GM23248 (cell line): Measurements from ENCODE around the gene PRKCE. TPM values are rescaled to one million over a fixed set of nuclear protein-coding genes. Genes with fewer than 3 reads are reported as not detected.

ENCODE experiments used
- DNase-seq: peaks from one replicate; pipeline ENCODE4 v3.0.0-alpha.2; 2015
- H2AFZ ChIP-seq: fragments of 200-600 bp; sonication (generic); 2 replicates; pipeline ENCODE4 v1.6.1; 2016; ENCODE audit warnings: antibody characterized with exemption
- H3F3A ChIP-seq: fragments of 200-600 bp; sonication (generic); 2 replicates; pipeline ENCODE4 v1.6.1; 2016; ENCODE audit warnings: mild to moderate bottlenecking, antibody characterized with exemption, mixed run types; ENCODE audit not compliant: insufficient read depth
- H3K27ac ChIP-seq: fragments of 200-600 bp; sonication (generic); 2 replicates; pipeline ENCODE4 v1.5.1; 2016; ENCODE audit warnings: mild to moderate bottlenecking
- H3K27me3 ChIP-seq: fragments of 200-600 bp; sonication (generic); replicated peaks from 2 replicates; pipeline ENCODE4 v1.6.1; 2016; ENCODE audit warnings: mild to moderate bottlenecking; ENCODE audit not compliant: insufficient read depth
- H3K36me3 ChIP-seq: fragments of 200-600 bp; sonication (generic); 2 replicates; pipeline ENCODE4 v1.6.1; 2016; ENCODE audit warnings: low read depth, mild to moderate bottlenecking
- H3K4me1 ChIP-seq: fragments of 200-600 bp; sonication (generic); 2 replicates; pipeline ENCODE4 v1.6.1; 2016; ENCODE audit warnings: mild to moderate bottlenecking; ENCODE audit not compliant: insufficient read depth
- H3K4me2 ChIP-seq: fragments of 200-600 bp; sonication (generic); one replicate; pipeline ENCODE4 v1.6.1; 2016; ENCODE audit warnings: mild to moderate bottlenecking; ENCODE audit not compliant: unreplicated experiment
- H3K4me3 ChIP-seq: fragments of 200-600 bp; sonication (generic); 2 replicates; pipeline ENCODE4 v1.5.1; 2016; ENCODE audit warnings: mild to moderate bottlenecking
- H3K79me2 ChIP-seq: fragments of 200-600 bp; sonication (generic); 2 replicates; pipeline ENCODE4 v1.6.1; 2016; ENCODE audit warnings: mild to moderate bottlenecking; ENCODE audit not compliant: insufficient read depth
- H3K9ac ChIP-seq: fragments of 200-600 bp; sonication (generic); 2 replicates; pipeline ENCODE4 v1.6.1; 2016; ENCODE audit warnings: mild to moderate bottlenecking
- H3K9me2 ChIP-seq: fragments of 200-600 bp; sonication (generic); 2 replicates; pipeline ENCODE4 v1.6.1; 2016; ENCODE audit warnings: mixed run types, mild to moderate bottlenecking, moderate library complexity; ENCODE audit not compliant: insufficient read depth
- H3K9me3 ChIP-seq: fragments of 200-600 bp; sonication (generic); one replicate; pipeline ENCODE4 v1.6.1; 2017; ENCODE audit warnings: low read depth
- H4K20me1 ChIP-seq: fragments of 200-600 bp; sonication (generic); 2 replicates; pipeline ENCODE4 v1.6.0; 2016; ENCODE audit not compliant: insufficient read depth
- EZH2 ChIP-seq: fragments of 200-600 bp; sonication (generic); IDR thresholded peaks from 2 replicates; pipeline ENCODE4 v1.6.1; 2018; ENCODE audit warnings: antibody characterized with exemption, mild to moderate bottlenecking; ENCODE audit not compliant: insufficient read depth, poor library complexity, severe bottlenecking
- EZH2phosphoT487 ChIP-seq: fragments of 200-600 bp; sonication (generic); IDR thresholded peaks from 2 replicates; pipeline ENCODE4 v1.6.1; 2018; ENCODE audit warnings: antibody characterized with exemption, moderate library complexity, mild to moderate bottlenecking, low read depth; ENCODE audit not compliant: insufficient read depth
- WGBS, 2 experiments: methylation state at CpG; one replicate each; pipeline ENCODE4 v1.1.6; 2015 to 2017; ENCODE audit warnings: low lambda C conversion rate in 2 of 2, low coverage in 1 of 2; ENCODE audit errors: missing lambda C conversion rate in 2 of 2; 5-methylcytosine and 5-hydroxymethylcytosine counted together
- in situ Hi-C: fragments of 300-500 bp; cut with MboI; formaldehyde crosslinking; loops from 2 replicates; pipeline ENCODE4 v1.15.0; 2020
- polyA plus RNA-seq: library from polyadenylated mRNA; unstranded; fragments of >200 nt; fragmentation: Nextera tagmentation; extraction: Ambion mirVana; gene quantifications from 2 replicates; pipeline ENCODE4 v1.2.1, GENCODE V29; 2016
- total RNA-seq: library from RNA; depleted of rRNA; stranded (reverse); fragments of >200 nt; shearing (Covaris generic); gene quantifications from 2 replicates; pipeline ENCODE4 v1.2.3, GENCODE V29; 2014

PRKCE gene
- total and polyA plus RNA-seq, 2 experiments from 2014 or later: 5.9 to 7.0 TPM

DNA sequence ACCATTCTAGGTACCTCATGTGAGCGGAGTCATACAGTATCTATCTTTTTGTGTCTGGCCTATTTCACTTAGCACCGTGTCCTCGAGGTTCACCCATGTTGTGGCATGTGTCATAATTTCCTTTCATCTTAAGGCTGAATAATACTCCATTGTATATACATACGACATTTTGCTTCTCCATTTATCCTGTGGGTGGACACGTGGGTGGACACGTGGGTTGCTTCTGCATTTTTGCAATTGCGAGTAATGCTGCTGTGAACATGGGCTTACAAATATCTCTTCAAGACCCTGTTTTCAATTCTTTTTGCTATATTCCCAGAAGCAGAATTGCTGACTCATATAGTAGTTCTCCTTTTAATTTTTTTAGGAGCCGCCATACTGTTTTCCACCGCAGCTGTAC is 402.1 kb downstream of the PRKCE start:
- no peak overlapping the region for H3K4me3 ChIP-seq
- no peak overlapping the region for H2AFZ ChIP-seq
- no peaks in the 10 kb centered on the region for H4K20me1 ChIP-seq
- TF ChIP-seq EZH2: no peak
- no peak for TF ChIP-seq EZH2phosphoT487
- in situ Hi-C loops: no loop called here
- H3F3A ChIP-seq: no peaks in the 10 kb centered on the region
- no peak overlapping the region for H3K4me2 ChIP-seq
- H3K9ac ChIP-seq: no peak overlapping the region
- H3K27me3 ChIP-seq: no peaks in the 10 kb centered on the region
- H3K79me2 ChIP-seq: no peaks in the 10 kb centered on the region
- H3K9me2 ChIP-seq: no peaks in the 10 kb centered on the region
- WGBS, 2 experiments: 91 to 95% methylated on average over 9 of the region's 9 CpGs
- no peak overlapping the region for H3K27ac ChIP-seq
- H3K4me1 ChIP-seq: no peaks in the 10 kb centered on the region
- no peak for DNase-seq
- no peaks in the 10 kb centered on the region for H3K36me3 ChIP-seq
- H3K9me3 ChIP-seq: no peaks in the 10 kb centered on the region

DNA sequence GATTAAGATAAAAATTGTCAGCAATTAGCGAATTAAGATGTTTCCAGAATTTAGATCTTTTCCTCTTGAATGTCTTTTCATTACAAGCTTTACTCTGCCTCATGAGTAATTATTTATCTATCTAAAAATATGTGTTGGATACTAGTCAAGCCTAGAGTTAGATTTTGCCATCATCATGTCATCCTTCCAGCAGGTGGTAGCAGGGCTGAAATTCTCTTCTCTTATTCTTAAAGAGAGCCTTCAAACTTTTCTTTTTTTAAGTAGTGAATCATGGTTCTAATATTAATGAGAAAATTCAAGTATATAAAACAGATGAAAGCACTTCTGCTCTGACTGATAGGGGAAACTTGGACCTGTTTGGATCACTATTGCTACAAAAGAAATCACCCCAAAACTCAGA is 405.1 kb downstream of the PRKCE start:
- no peaks in the 10 kb centered on the region for H3F3A ChIP-seq
- no peaks in the 10 kb centered on the region for H4K20me1 ChIP-seq
- H3K9me3 ChIP-seq: no peaks in the 10 kb centered on the region
- WGBS, 2 experiments: 95 to 96% methylated on average over 1 of the region's 1 CpG
- H3K27me3 ChIP-seq: no peaks in the 10 kb centered on the region
- H3K36me3 ChIP-seq: no peaks in the 10 kb centered on the region
- H3K4me1 ChIP-seq: no peaks in the 10 kb centered on the region
- H3K4me3 ChIP-seq: no peak overlapping the region
- no peak overlapping the region for H2AFZ ChIP-seq
- peak; percentile 29 for DNase-seq
- no peaks in the 10 kb centered on the region for H3K79me2 ChIP-seq
- in situ Hi-C loops: no loop called here
- H3K4me2 ChIP-seq: no peak overlapping the region
- H3K9me2 ChIP-seq: no peaks in the 10 kb centered on the region
- no peak overlapping the region for H3K27ac ChIP-seq
- H3K9ac ChIP-seq: no peak overlapping the region
- TF ChIP-seq EZH2phosphoT487: no peak
- no peak for TF ChIP-seq EZH2

DNA sequence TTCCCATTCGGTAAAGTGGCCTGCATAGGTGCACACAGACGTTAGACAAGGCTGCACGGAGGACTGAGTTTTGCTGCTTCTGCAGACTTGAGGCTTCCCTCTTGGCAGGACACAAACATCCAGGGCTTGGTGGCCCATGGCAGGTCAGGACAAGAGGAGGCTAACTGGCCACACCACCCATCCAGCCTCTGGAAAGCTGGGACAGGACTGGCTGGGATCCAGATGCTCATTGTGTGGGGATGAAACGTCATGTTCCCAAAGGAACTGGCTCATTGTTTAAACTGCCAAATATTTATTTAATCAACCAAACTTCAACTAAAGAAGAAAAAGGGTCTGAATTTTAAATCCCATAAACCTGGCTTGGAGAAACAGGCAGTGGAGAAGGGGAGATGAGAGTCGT is 406.7 kb downstream of the PRKCE start:
- WGBS, 2 experiments: 65 to 68% methylated on average over 5 of the region's 5 CpGs
- peaks cover 2% of the 10 kb centered on the region for H3K4me1 ChIP-seq
- no peak for DNase-seq
- H3F3A ChIP-seq: no peaks in the 10 kb centered on the region
- no peak overlapping the region for H3K4me3 ChIP-seq
- no peak overlapping the region for H3K27ac ChIP-seq
- H3K9me3 ChIP-seq: no peaks in the 10 kb centered on the region
- no peaks in the 10 kb centered on the region for H3K79me2 ChIP-seq
- no peaks in the 10 kb centered on the region for H3K36me3 ChIP-seq
- no peaks in the 10 kb centered on the region for H4K20me1 ChIP-seq
- no peaks in the 10 kb centered on the region for H3K27me3 ChIP-seq
- no peak overlapping the region for H2AFZ ChIP-seq
- H3K9me2 ChIP-seq: no peaks in the 10 kb centered on the region
- no peak overlapping the region for H3K9ac ChIP-seq
- TF ChIP-seq EZH2: no peak
- TF ChIP-seq EZH2phosphoT487: no peak
- in situ Hi-C loops: no loop called here
- H3K4me2 ChIP-seq: no peak overlapping the region

DNA sequence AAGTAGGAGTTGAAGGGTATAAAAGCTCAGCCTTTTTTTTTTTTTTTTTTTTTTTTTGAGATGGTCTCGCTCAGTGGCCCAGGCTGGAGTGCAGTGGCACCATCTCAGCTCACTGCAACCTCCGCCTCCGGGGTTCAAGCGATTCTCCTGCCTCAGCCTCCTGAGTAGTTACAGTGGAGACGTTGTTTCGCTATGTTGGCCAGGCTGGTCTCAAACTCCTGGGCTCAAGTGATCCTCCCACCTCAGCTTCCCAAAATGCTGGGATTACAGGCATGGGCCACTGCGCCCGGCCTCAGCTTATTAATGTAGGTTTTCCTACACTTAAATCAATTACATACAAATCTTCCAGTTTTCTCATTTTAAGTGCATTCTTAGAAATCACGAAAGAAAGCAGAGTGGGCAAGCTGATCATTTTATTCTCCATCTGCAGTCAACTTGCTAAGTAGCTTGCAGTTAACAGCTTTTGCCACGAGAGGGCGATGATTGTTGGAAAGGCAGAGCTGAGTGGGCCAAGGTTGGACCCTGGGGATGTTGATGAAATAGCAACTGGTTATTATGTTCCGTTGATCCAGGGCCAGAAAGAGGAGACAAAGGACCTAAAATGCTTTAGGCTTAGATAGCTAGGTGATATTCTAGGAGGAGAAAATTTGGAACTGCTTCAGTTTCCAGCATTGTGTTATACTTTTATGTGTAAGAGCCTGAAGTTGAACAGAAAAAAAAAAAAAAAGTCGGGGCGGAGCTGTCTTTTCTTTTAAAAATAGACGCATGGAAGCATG is 411.4 kb downstream of the PRKCE start:
- Histone ChIP-seq H3K27me3 (no peaks in the 10 kb centered on the region), H3K27ac (no peak overlapping the region), H3K79me2 (no peaks in the 10 kb centered on the region), H3K9me3 (no peaks in the 10 kb centered on the region), H3K4me1 (peaks cover 30% of the 10 kb centered on the region), H2AFZ (0 out of 2 replicates have a peak overlapping the region, but pooled peaks have one; percentile 11), H4K20me1 (no peaks in the 10 kb centered on the region), H3F3A (peaks cover 7% of the 10 kb centered on the region), H3K4me3 (no peak overlapping the region), H3K9me2 (no peaks in the 10 kb centered on the region), H3K36me3 (no peaks in the 10 kb centered on the region), H3K4me2 (peak overlapping the region; percentile 15), H3K9ac (no peak overlapping the region)
- no peak for TF ChIP-seq EZH2
- peak; percentile 90 for DNase-seq
- in situ Hi-C loops: no loop called here
- 39 to 41% methylated on average over 14 to 15 of the region's 15 CpGs for WGBS, 2 experiments

DNA sequence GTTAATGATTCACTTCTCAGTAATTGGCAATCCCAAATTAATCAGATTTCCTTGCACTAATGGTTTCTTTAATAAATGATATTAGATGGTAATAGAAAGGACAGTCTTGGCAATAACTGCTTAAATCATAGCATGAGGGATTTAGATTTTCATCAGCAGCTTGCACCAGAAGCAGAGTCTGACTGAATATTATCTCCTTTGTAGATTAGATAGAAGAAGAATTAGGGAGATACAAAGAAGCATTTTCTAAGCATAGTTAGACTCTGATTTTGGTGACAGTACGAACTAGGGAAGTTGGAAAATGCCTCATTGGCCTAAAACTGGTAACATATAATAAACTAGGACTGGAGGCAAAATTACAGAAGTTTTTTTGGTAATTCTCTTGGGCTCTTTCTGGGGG is 412.9 kb downstream of the PRKCE start:
- Histone ChIP-seq H3K36me3 (no peaks in the 10 kb centered on the region), H3K27me3 (no peaks in the 10 kb centered on the region), H3K9ac (no peak overlapping the region), H3K4me1 (peaks cover 44% of the 10 kb centered on the region), H3F3A (peaks cover 17% of the 10 kb centered on the region), H3K27ac (no peak overlapping the region), H3K79me2 (no peaks in the 10 kb centered on the region), H4K20me1 (no peaks in the 10 kb centered on the region), H2AFZ (no peak overlapping the region), H3K4me3 (no peak overlapping the region), H3K4me2 (no peak overlapping the region), H3K9me2 (no peaks in the 10 kb centered on the region), H3K9me3 (no peaks in the 10 kb centered on the region)
- 90 to 96% methylated on average over 1 of the region's 1 CpG for WGBS, 2 experiments
- in situ Hi-C loops: no loop called here
- TF ChIP-seq EZH2 (no peak), EZH2phosphoT487 (no peak)
- DNase-seq: no peak
